Medulla oblongata (tissue), 1 donor: ENCODE data around the gene LAMC1.
"Not testable (repeated sequence)": the region's sequence is repeated elsewhere in the genome, so short reads cannot be mapped to it uniquely, and the experiment has no call there.

Source experiments
- DNase-seq: peaks from one replicate; pipeline ENCODE4 v3.0.0-alpha.2; 2015; ENCODE audit errors: extremely low spot score

LAMC1 gene

GRCh38 chr1:183043872-183044854 is 20.9 kb downstream of the LAMC1 start:
- no peak for DNase-seq

DNA sequence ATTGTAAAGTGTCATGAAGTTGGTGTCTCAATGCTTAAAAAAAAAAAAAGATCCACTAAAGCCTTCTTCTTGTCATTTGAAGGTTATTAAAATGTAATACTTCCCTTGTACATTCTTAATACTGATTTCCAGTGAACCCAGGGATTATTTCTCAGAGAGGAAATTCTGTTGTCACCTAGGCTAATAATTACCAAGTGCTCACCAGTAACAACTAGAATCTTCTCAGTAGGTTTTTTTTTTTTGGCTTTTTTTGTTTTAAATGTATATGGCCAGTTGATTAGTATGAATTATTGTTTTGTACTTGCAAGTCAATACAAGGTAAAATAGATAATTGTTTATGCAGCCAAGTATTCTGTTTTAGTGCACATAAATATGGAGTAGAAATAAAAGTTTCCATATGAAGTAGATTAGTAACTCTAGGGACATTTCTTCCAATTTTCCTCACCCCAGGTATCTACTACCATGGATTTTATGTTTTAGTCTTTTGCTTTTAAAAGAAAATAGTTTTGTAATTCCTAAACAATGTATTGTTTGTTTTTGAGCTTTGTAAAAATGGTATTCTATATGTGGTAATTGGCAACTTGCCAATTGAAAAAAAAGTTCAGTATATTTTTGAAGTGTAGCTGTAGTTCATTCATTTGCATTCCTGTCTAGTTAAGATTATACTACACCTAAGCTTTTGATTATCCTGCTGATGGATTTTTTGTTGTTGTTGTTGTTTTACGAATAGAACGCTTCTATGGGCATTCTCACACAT is 21.9 kb downstream of the LAMC1 start:
- no peak for DNase-seq

GRCh38 chr1:183048087-183049085 is 25.2 kb downstream of the LAMC1 start:
- DNase-seq = no peak

DNA sequence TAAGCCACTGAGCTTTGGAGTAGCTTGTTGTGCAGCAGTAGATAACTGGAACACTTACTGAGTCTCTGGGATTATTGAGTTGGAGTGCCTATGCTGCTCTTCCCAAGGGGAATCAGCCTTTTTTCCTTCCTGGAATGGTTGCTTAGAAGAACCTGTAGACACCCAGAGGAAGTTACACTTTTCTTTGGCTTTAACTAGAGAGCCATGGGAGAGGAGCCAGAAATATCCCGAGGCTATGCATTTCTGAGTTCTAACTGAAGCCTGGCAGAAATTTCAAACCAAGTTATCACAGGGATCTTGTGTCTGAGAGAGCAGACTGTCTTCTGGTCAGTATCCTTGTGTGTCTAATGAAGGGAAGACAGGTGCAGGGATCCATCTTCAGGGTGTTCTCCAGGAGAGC is 28.3 kb downstream of the LAMC1 start:
- DNase-seq = no peak

GRCh38 chr1:183052861-183053260 is 29.6 kb downstream of the LAMC1 start:
- DNase-seq = no peak

DNA sequence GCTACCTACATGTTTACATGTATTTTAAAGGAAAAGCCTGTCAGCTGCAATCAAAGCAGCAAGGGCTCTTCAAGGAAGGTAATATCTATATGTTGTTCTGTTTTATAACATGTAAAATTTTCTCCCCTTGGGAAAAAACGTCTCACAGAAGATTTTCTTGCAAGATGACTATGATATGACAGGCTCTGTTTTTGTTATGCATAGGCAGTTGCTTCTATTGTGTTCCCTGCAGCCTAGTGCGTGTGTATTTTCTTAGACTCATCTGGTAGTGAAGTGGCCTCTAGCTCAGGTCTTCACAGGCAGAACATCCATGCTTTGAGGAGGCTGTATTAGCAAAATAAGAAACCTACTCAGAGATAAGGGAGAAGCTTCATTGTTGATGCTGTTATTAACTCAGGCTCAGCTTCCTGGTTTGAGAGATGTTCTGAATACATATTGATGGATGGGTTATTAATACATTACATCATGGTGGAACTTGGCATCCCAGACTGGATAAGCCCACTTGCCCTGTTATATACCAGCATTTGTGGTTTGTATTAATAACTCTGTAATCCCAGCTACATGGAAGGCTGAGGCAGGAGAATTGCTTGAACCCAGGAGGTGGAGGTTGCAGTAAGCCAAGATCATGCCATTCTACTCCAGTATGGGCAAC is 35.8 kb downstream of the LAMC1 start:
- DNase-seq = no peak

DNA sequence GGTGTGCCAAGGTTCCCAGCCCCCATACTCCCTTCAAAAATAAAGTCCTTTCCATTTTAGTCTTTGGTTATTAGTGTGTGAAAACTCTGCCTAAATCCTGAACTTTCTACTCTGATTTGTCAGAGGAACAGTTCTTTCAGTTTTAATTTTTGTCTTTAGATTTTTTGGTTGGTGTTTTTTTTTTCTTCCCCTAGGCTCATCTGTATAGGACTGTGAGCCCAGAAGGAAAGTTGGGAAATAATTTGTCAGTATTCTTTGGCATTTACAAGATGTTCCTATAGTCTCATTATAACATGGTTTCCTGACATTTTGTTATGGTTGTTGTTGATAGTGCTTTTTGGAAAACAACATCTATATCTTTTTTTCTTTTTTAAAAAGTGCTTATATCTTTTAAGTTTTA is 38.0 kb downstream of the LAMC1 start:
- DNase-seq = no peak

DNA sequence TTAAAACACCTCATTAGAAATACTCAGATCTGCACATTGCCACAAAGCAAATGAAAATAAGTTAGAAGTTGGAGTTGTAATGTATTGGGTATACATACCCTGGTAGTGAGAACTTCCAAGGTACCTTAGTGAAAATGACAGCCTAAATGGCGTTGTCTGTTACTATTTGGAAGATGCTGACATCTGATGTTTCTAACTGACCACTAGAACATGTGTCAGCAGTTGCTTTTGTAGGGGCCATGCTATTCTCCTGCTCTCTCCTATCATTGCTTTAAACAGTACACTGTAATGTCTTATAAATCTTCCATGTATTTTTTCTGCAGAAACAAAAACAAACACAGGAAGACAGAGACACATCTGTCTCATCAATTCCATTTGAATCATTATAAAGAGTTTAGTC is 40.1 kb downstream of the LAMC1 start:
- no peak for DNase-seq

DNA sequence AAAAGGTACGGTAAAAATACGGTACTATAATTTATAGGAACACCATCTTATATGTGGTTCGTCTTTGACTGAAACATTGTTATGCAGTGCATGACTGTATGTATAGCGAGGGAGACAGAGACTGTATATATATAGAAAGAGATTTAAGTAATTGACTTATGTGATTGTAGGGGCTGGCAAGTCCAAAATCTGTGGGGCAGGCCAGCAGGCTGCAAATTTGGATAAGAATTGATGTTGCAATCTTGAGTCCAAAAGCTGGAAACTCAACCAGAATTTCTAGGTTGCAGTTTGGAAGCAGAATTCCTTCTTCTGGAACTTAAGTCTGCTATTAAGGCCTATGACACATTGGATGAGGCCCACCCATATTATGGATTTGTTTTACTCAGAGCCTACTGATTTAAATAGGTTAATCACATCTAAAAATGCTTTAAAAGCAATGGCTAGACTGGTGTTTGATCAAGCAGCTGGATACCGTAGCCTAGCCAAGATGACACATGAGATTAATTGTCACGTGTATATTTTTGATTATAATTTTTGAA is 42.0 kb downstream of the LAMC1 start:
- DNase-seq = no peak

- not testable (repeated sequence) for DNase-seq
These were observed 43.2 kb downstream of the LAMC1 start for GRCh38 chr1:183066432-183066831.

GRCh38 chr1:183069562-183070216 is 46.5 kb downstream of the LAMC1 start:
- DNase-seq = no peak

GRCh38 chr1:183070234-183070922 is 47.2 kb downstream of the LAMC1 start:
- no peak for DNase-seq

DNA sequence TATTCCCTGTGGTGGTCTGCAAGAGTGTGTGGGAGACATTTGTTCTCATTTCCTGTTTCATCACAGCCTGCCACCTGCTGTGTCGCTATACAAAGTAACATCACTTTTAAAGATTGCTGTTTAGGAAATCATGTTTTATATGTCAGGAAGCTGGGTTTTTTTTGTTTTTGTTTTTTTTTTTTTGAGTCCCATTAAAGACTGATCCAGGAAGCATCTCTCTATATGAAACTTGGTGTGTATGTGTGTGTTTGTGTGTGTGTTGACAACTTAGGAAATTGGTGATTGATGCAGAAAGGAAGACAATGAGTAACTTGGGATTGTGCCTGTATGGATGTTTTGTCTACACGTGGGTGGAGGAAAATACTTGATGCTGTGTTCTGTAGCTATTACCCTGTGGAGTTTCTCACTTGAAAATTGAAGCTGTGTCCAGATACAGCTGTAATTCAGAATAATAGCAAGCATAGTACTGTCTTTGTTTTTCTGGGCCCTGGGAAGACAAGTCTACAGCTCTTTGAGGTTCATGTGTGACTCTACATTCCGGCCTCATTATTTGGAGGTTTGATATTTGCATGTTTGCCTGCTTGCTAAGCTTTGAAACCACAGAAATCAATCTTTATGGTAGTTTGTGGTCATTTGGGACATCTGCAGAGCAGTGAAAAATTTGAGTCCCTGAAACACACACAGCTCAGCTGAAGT is 47.9 kb downstream of the LAMC1 start:
- DNase-seq = peak; percentile 13

GRCh38 chr1:183072595-183072994 is 49.4 kb downstream of the LAMC1 start:
- not testable (repeated sequence) for DNase-seq

DNA sequence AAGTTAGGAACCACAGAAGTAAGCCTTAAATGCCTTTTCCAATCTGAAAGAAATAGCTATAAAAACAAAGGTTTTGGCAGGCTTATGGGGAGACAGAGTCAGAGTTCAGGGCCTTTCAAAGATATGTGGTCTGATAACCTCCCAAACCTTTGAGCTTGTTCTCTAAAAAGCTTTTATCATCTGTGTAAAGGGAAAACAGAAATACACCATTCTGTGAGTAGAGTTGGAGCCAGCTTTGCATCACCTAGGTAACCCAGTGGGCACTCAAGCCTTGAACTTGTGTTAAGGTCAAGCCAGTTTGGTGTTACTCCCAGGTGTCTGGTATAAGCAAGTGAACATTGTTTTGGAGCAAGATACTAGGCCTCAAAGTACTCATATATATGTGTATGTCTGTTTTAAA is 50.1 kb downstream of the LAMC1 start:
- DNase-seq = no peak

- DNase-seq = no peak
These were observed 51.0 kb downstream of the LAMC1 start for GRCh38 chr1:183074215-183074614.

DNA sequence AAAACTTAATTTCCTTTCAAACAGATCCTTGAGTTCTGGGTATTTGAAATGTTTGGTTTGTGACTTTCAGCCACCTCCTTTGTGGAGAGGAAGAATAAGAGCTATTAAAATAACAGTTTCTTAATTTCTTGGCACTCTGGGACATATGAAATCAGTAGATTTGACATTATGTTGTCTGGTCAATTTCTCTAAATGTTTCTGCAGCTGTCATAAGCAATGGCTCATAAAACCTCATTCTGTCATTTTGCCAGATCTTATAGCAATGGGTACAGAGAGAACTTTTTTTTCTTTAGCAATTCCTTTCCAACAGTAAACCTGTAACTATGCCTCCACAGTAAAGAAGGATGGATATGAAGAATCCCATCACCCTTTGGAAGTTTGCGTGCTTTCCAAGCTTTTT is 52.6 kb downstream of the LAMC1 start:
- no peak for DNase-seq

DNA sequence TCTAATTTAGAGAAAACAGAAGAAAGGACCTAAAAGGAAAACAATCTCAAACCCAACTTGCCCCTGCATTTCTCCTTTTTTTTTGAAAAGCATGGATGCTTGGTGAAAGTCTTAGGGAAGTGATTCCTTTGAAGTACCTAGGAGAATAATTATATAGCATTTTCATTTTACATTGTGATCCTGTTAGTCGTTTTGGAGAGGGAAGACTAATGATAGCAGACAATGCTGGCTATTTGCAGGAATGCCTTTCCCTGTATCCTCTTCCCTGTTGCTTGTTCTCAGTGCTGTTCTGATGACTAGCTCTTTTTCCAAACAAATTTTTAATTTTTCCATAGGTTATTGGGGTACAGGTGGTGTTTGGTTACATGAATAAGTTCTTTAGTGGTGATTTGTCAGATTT is 53.9 kb downstream of the LAMC1 start:
- no peak for DNase-seq
